CD4-positive, alpha-beta T cell (primary cell): ENCODE measurements around the gene PCSK1N. TPM values are rescaled to one million over a fixed set of nuclear protein-coding genes. Genes with fewer than 3 reads are reported as not detected.
"Not testable (repeated sequence)": the region's sequence is repeated elsewhere in the genome, so short reads cannot be mapped to it uniquely, and the experiment has no call there.

Experiments used
- ATAC-seq: fragments of 200-7000 bp; cut with Tn5 transposase; one replicate; pipeline ENCODE4 v1.10.0; 2022; ENCODE audit warnings: mild to moderate bottlenecking; ENCODE audit not compliant: poor library complexity
- CTCF ChIA-PET: fragments of 350-600 bp; sonication (Branson Sonifier 250); formaldehyde crosslinking; loops from one replicate; lab custom pipeline; 2021; ENCODE audit warnings: antibody characterized with exemption, inconsistent platforms; lab: Charles Lee
- POLR2A ChIA-PET: fragments of 350-600 bp; sonication (Branson Sonifier 250); formaldehyde crosslinking; loops from one replicate; lab custom pipeline; 2021; ENCODE audit warnings: antibody characterized with exemption, inconsistent platforms; lab: Charles Lee
- DNase-seq, 14 experiments: peaks; one replicate each; pipeline ENCODE4 v3.0.0-alpha.2; 2013 to 2020; ENCODE audit warnings: mixed read lengths in 2 of 14
- H3K27ac ChIP-seq, 2 donors: one replicate each; pipeline versions ENCODE4 v1.5.1 to v1.7.0; 2013; ENCODE audit warnings: low read length in 2 of 2, low read depth in 1 of 2, mild to moderate bottlenecking in 1 of 2
- H3K27me3 ChIP-seq, 2 experiments: 1 replicate in 1 of 2; 2 replicates in 1 of 2; pipeline versions ENCODE4 v1.6.1 to v1.7.0; 2013; ENCODE audit warnings: low read length in 2 of 2, control low read depth in 1 of 2, mild to moderate bottlenecking in 1 of 2, moderate library complexity in 1 of 2; ENCODE audit not compliant: insufficient read depth in 2 of 2, control insufficient read depth in 1 of 2
- H3K36me3 ChIP-seq: one replicate; pipeline ENCODE4 v1.6.1; 2013; ENCODE audit warnings: low read length, control low read depth; ENCODE audit not compliant: insufficient read depth
- H3K4me1 ChIP-seq: one replicate; pipeline ENCODE4 v1.6.1; 2013; ENCODE audit warnings: low read length, control low read depth; ENCODE audit not compliant: insufficient read depth
- H3K4me3 ChIP-seq: one replicate; pipeline ENCODE4 v1.5.1; 2013; ENCODE audit warnings: mild to moderate bottlenecking, low read length, moderate library complexity
- H3K9me3 ChIP-seq, 2 experiments: 1 replicate in 1 of 2; 2 replicates in 1 of 2; pipeline versions ENCODE4 v1.6.1 to v1.7.0; 2013; ENCODE audit warnings: low read length in 2 of 2, mild to moderate bottlenecking in 2 of 2, control low read depth in 1 of 2, moderate library complexity in 1 of 2; ENCODE audit not compliant: control insufficient read depth in 1 of 2, insufficient read depth in 1 of 2
- H3K27ac Mint-ChIP-seq: one replicate; pipeline ENCODE4 v1.8.0; 2020; ENCODE audit warnings: mixed read lengths
- H3K27me3 Mint-ChIP-seq: one replicate; pipeline ENCODE4 v1.8.0; 2021; ENCODE audit warnings: mixed read lengths
- H3K36me3 Mint-ChIP-seq: one replicate; pipeline ENCODE4 v1.8.0; 2021; ENCODE audit warnings: low read depth, mixed read lengths
- H3K4me1 Mint-ChIP-seq: one replicate; pipeline ENCODE4 v1.8.0; 2021; ENCODE audit warnings: low read depth, mixed read lengths
- H3K4me3 Mint-ChIP-seq: one replicate; pipeline ENCODE4 v1.8.0; 2020; ENCODE audit warnings: mild to moderate bottlenecking, mixed read lengths
- H3K9me3 Mint-ChIP-seq: one replicate; pipeline ENCODE4 v1.8.0; 2020; ENCODE audit warnings: mixed read lengths
- intact Hi-C, 2 experiments: fragments of 100-400 bp; cut with DNase I in 1 of 2; cut with micrococcal nuclease in 1 of 2; formaldehyde crosslinking; loops; one replicate each; pipeline versions ENCODE4 v1.15.1 to v1.9.0; 2023 to 2025; cut with DNase I, micrococcal nuclease
- total RNA-seq, 174 experiments: library from RNA in 2 of 174; stranded (reverse) in 2 of 174; gene quantifications; one replicate each; pipeline ENCODE4 v1.2.3 and lab custom pipeline; 2021 to 2026
- TF ChIP-seq, protein P1 (sequence below): fragments of 200-600 bp; IDR thresholded peaks from one replicate; pipeline ENCODE4 v1.8.0; 2022; ENCODE audit warnings: antibody characterized with exemption, mild to moderate bottlenecking

Gene PCSK1N
- total RNA-seq, 2 experiments from 2014 or later: 3.5 to 4.9 TPM

- ChIA-PET CTCF (no interaction called here), POLR2A (no interaction called here)
- Mint-ChIP-seq H3K27me3 (peaks cover 7% of the 10 kb centered on the region), H3K9me3 (no peaks in the 10 kb centered on the region), H3K36me3 (no peaks in the 10 kb centered on the region), H3K27ac (no peak overlapping the region), H3K4me1 (no peaks in the 10 kb centered on the region), H3K4me3 (no peak overlapping the region)
- ATAC-seq (no peak), DNase-seq (no peak)
- TF ChIP-seq, protein P1, sequence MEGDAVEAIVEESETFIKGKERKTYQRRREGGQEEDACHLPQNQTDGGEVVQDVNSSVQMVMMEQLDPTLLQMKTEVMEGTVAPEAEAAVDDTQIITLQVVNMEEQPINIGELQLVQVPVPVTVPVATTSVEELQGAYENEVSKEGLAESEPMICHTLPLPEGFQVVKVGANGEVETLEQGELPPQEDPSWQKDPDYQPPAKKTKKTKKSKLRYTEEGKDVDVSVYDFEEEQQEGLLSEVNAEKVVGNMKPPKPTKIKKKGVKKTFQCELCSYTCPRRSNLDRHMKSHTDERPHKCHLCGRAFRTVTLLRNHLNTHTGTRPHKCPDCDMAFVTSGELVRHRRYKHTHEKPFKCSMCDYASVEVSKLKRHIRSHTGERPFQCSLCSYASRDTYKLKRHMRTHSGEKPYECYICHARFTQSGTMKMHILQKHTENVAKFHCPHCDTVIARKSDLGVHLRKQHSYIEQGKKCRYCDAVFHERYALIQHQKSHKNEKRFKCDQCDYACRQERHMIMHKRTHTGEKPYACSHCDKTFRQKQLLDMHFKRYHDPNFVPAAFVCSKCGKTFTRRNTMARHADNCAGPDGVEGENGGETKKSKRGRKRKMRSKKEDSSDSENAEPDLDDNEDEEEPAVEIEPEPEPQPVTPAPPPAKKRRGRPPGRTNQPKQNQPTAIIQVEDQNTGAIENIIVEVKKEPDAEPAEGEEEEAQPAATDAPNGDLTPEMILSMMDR: no peak
- no peaks in the 10 kb centered on the region for H3K4me1 ChIP-seq
- no peaks in the 10 kb centered on the region for H3K9me3 ChIP-seq
- H3K36me3 ChIP-seq: no peaks in the 10 kb centered on the region
- H3K4me3 ChIP-seq: no peak overlapping the region
- intact Hi-C loops: no loop called here
- no peaks in the 10 kb centered on the region for H3K27me3 ChIP-seq
- no peak overlapping the region for H3K27ac ChIP-seq
These were observed 28.8 kb upstream of the PCSK1N start for GRCh38 chrX:48864210-48864609.

- CTCF ChIA-PET: interaction anchor here (0.6 kb wide), 1 partner anchor 147 kb away, joined by 3 read pairs; the partner anchor contains the start of gene GRIPAP1
- Histone ChIP-seq H3K4me1 (no peaks in the 10 kb centered on the region), H3K9me3 (no peaks in the 10 kb centered on the region), H3K27ac (no peak overlapping the region), H3K27me3 (no peaks in the 10 kb centered on the region), H3K4me3 (no peak overlapping the region), H3K36me3 (no peaks in the 10 kb centered on the region)
- Mint-ChIP-seq H3K27ac (no peak overlapping the region), H3K4me1 (peaks cover under 1% of the 10 kb centered on the region), H3K4me3 (no peak overlapping the region), H3K9me3 (no peaks in the 10 kb centered on the region), H3K36me3 (no peaks in the 10 kb centered on the region), H3K27me3 (peaks cover 6% of the 10 kb centered on the region)
- TF ChIP-seq, protein P1: no peak
- intact Hi-C loops: no loop called here
- peak in 3 of 14 experiments; percentile 14 to 33 (median 15) for DNase-seq
- POLR2A ChIA-PET: no interaction called here
- ATAC-seq: no peak
These were observed 19.5 kb upstream of the PCSK1N start for GRCh38 chrX:48854898-48855297.

DNA sequence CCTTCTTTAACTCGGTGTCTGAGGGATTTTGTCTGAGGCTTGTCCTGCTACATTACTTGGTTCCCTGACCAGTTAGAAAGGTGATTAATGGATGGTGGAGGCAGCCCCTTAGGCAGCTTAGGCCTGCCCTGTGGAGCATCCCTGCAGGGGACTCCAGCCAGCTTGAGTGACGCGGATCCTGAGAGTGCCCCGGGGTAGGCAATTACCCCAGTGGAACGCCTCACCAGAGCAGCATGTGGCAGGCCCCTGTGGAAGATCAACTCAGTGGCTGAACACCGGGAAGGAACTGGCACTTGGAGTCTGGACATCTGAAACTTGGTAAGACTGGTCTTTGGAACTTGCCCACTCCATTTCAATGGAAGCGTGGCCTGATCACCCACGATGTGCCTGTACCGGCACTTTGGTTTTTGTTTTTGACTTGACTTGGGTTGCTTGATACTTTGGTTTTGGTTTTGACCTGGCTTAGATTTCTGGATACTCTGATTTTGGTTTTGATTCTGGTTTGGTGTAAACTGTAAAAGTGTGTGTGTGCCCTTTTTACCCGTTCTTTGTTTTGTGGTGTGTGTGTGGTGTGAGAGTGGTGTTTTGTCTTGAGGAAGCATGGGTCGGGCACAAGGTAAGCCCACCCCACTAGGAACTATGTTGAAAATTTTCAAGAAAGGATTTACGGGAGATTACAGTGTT is 18.9 kb upstream of the PCSK1N start:
- intact Hi-C loops, H3K4me1 Mint-ChIP-seq, H3K4me3 Mint-ChIP-seq, ATAC-seq, H3K27me3 ChIP-seq, H3K36me3 Mint-ChIP-seq, H3K9me3 ChIP-seq, H3K27me3 Mint-ChIP-seq, H3K27ac Mint-ChIP-seq, H3K36me3 ChIP-seq, H3K4me1 ChIP-seq, DNase-seq, H3K4me3 ChIP-seq, POLR2A ChIA-PET, H3K9me3 Mint-ChIP-seq, H3K27ac ChIP-seq: not testable (repeated sequence)
- CTCF ChIA-PET: interaction anchor here (0.6 kb wide), 1 partner anchor 148 kb away, joined by 3 read pairs; the partner anchor contains the start of gene GRIPAP1

GRCh38 chrX:48853494-48853893 is 18.1 kb upstream of the PCSK1N start:
- H3K27me3 ChIP-seq, H3K9me3 ChIP-seq, H3K27ac ChIP-seq, H3K36me3 Mint-ChIP-seq, H3K36me3 ChIP-seq, H3K27me3 Mint-ChIP-seq, DNase-seq, H3K4me1 ChIP-seq, ATAC-seq, intact Hi-C loops, POLR2A ChIA-PET, H3K4me3 Mint-ChIP-seq, H3K27ac Mint-ChIP-seq, H3K4me3 ChIP-seq, H3K9me3 Mint-ChIP-seq, CTCF ChIA-PET: not testable (repeated sequence)
- peaks cover 12% of the 10 kb centered on the region for H3K4me1 Mint-ChIP-seq
